IMR-90 (cell line): ENCODE measurements around the gene SNRK. TPM values are rescaled to one million over a fixed set of nuclear protein-coding genes. Genes with fewer than 3 reads are reported as not detected.

ENCODE experiments used
- ATAC-seq: fragments of 200-7000 bp; cut with Tn5 transposase; 2 replicates; pipeline ENCODE4 v1.9.1; 2020; ENCODE audit warnings: low read depth, mild to moderate bottlenecking, moderate library complexity
- BruUV-seq: library from RNA; stranded (reverse); fragments of 400-500 nt; replicated peaks from 2 replicates; lab custom pipeline; 2021; lab: Mats Ljungman, UMichigan
- CTCF ChIA-PET: fragments of 300-600 bp; formaldehyde crosslinking; extraction: SDS; loops from one replicate; lab custom pipeline; 2021; ENCODE audit warnings: antibody characterized with exemption; lab: Yijun Ruan, JAX
- POLR2A ChIA-PET: fragments of 300-600 bp; sonication (Branson Sonifier 250); formaldehyde crosslinking; loops from one replicate; lab custom pipeline; 2022; ENCODE audit warnings: antibody characterized with exemption; ENCODE audit not compliant: unreplicated experiment; lab: Charles Lee
- DNase-seq: peaks from one replicate; pipeline ENCODE4 v3.0.0; 2013
- H2AFZ ChIP-seq: replicated peaks from 2 replicates; pipeline ENCODE3; 2013; ENCODE audit warnings: low read length, mild to moderate bottlenecking; ENCODE audit not compliant: poor library complexity
- H2AK5ac ChIP-seq: 2 replicates; pipeline ENCODE4 v1.6.1; 2013; ENCODE audit warnings: low read depth, low read length, inconsistent platforms
- H2AK9ac ChIP-seq: replicated peaks from 2 replicates; pipeline ENCODE3; 2013; ENCODE audit warnings: mild to moderate bottlenecking, low read depth, low read length, moderate library complexity; ENCODE audit not compliant: poor library complexity
- H2BK120ac ChIP-seq: 2 replicates; pipeline ENCODE4 v1.6.1; 2013; ENCODE audit warnings: low read depth, low read length, inconsistent platforms
- H2BK15ac ChIP-seq: 3 replicates; pipeline ENCODE4 v1.6.1; 2013; ENCODE audit warnings: low read depth, low read length, inconsistent platforms
- H2BK20ac ChIP-seq: 2 replicates; pipeline ENCODE4 v1.6.1; 2013; ENCODE audit warnings: low read depth, mild to moderate bottlenecking, inconsistent platforms, low read length, moderate library complexity
- H2BK5ac ChIP-seq: 2 replicates; pipeline ENCODE4 v1.6.1; 2013; ENCODE audit warnings: mild to moderate bottlenecking, low read depth, low read length, inconsistent platforms; ENCODE audit not compliant: poor library complexity, severe bottlenecking
- H3K14ac ChIP-seq: replicated peaks from 2 replicates; pipeline ENCODE4 v1.6.1; 2013; ENCODE audit warnings: low read depth, low read length, inconsistent platforms
- H3K18ac ChIP-seq: 2 replicates; pipeline ENCODE4 v1.6.1; 2013; ENCODE audit warnings: low read depth, low read length, control low read depth
- H3K23ac ChIP-seq: 2 replicates; pipeline ENCODE4 v1.6.1; 2013; ENCODE audit warnings: low read depth, low read length, inconsistent platforms
- H3K27ac ChIP-seq: 2 replicates; pipeline ENCODE4 v1.5.1; 2013; ENCODE audit warnings: mild to moderate bottlenecking, control low read depth, low read length; ENCODE audit not compliant: insufficient read depth
- H3K27me3 ChIP-seq: 2 replicates; pipeline ENCODE4 v1.6.1; 2013; ENCODE audit warnings: low read length; ENCODE audit not compliant: control insufficient read depth, insufficient read depth
- H3K36me3 ChIP-seq: 2 replicates; pipeline ENCODE4 v1.6.1; 2013; ENCODE audit warnings: low read length, mixed read lengths; ENCODE audit not compliant: control insufficient read depth, insufficient read depth
- H3K4ac ChIP-seq: 2 replicates; pipeline ENCODE4 v1.6.1; 2013; ENCODE audit warnings: low read depth, low read length, inconsistent platforms
- H3K4me1 ChIP-seq: 2 replicates; pipeline ENCODE4 v1.6.1; 2013; ENCODE audit warnings: low read length, mixed read lengths; ENCODE audit not compliant: control insufficient read depth, insufficient read depth
- H3K4me2 ChIP-seq: 2 replicates; pipeline ENCODE4 v1.6.1; 2013; ENCODE audit warnings: low read depth, mild to moderate bottlenecking, control low read depth, low read length, moderate library complexity
- H3K4me3 ChIP-seq: 2 replicates; pipeline ENCODE4 v1.5.1; 2013; ENCODE audit warnings: low read depth, mild to moderate bottlenecking, control low read depth, low read length, moderate library complexity; ENCODE audit not compliant: insufficient read depth
- H3K56ac ChIP-seq: 2 replicates; pipeline ENCODE4 v1.6.1; 2013; ENCODE audit warnings: low read length, inconsistent platforms; ENCODE audit not compliant: insufficient read depth; ENCODE audit errors: extremely low read depth
- H3K79me1 ChIP-seq, 2 experiments: 2 replicates each; pipeline ENCODE4 v1.6.1; 2013; ENCODE audit warnings: low read length in 2 of 2, inconsistent platforms in 1 of 2, low read depth in 1 of 2
- H3K9ac ChIP-seq: 2 replicates; pipeline ENCODE4 v1.6.1; 2013; ENCODE audit warnings: low read depth, low read length, control low read depth
- H3K9me1 ChIP-seq: 2 replicates; pipeline ENCODE4 v1.6.1; 2013; ENCODE audit warnings: low read length, inconsistent platforms; ENCODE audit not compliant: insufficient read depth
- H3K9me3 ChIP-seq: 2 replicates; pipeline ENCODE4 v1.6.1; 2013; ENCODE audit warnings: low read length; ENCODE audit not compliant: control insufficient read depth, insufficient read depth
- H4K20me1 ChIP-seq: 2 replicates; pipeline ENCODE4 v1.6.1; 2013; ENCODE audit warnings: low read length, inconsistent platforms; ENCODE audit not compliant: insufficient read depth
- H4K5ac ChIP-seq: 2 replicates; pipeline ENCODE4 v1.6.1; 2013; ENCODE audit warnings: mild to moderate bottlenecking, low read depth, low read length, control low read depth
- H4K8ac ChIP-seq, 2 experiments: 2 replicates each; pipeline ENCODE4 v1.6.1; 2013; ENCODE audit warnings: low read depth in 2 of 2, low read length in 2 of 2, control low read depth in 1 of 2, inconsistent platforms in 1 of 2
- H4K91ac ChIP-seq: 2 replicates; pipeline ENCODE4 v1.6.1; 2013; ENCODE audit warnings: low read depth, low read length, inconsistent platforms; ENCODE audit not compliant: insufficient read depth
- CTCF ChIP-seq: conservative IDR thresholded peaks from 2 replicates; pipeline ENCODE4 v1.5.1; 2012; ENCODE audit warnings: mild to moderate bottlenecking, low read depth, low read length, improper control_type of control experiment
- MXI1 ChIP-seq: IDR thresholded peaks from 2 replicates; pipeline ENCODE4 v1.6.1; 2012; ENCODE audit warnings: low read depth, mild to moderate bottlenecking, low read length, moderate library complexity, borderline replicate concordance
- RFX5 ChIP-seq: IDR thresholded peaks from 2 replicates; pipeline ENCODE4 v1.8.0; 2012; ENCODE audit warnings: low read depth, mild to moderate bottlenecking, low read length, moderate library complexity
- WGBS, 2 experiments: methylation state at CpG; one replicate each; pipeline versions ENCODE4 v1.1.5 to v1.1.7; 2013; ENCODE audit warnings: missing lambda C conversion rate in 2 of 2; ENCODE audit not compliant: insufficient read length in 1 of 2; ENCODE audit errors: extremely low coverage in 2 of 2; 5-methylcytosine and 5-hydroxymethylcytosine counted together
- dilution Hi-C: fragments of 300-500 bp; cut with HindIII; formaldehyde crosslinking; loops from one replicate; pipeline ENCODE4 v1.14.3; 2018; ENCODE audit warnings: low sequenced_read_pairs; ENCODE audit not compliant: unreplicated experiment
- in situ Hi-C: fragments of 300-500 bp; cut with MboI; formaldehyde crosslinking; loops from 3 replicates; pipeline ENCODE4 v1.14.3; 2019; ENCODE audit warnings: low sequenced_read_pairs, inconsistent platforms, mixed read lengths
- intact Hi-C: fragments of 100-400 bp; cut with micrococcal nuclease; formaldehyde crosslinking; loops from 2 replicates; pipeline ENCODE4 v1.10.0; 2022
- polyA plus RNA-seq, 3 experiments: library from polyadenylated mRNA; depleted of rRNA; stranded (reverse); fragments of >200 nt; gene quantifications; 2 replicates each; pipeline ENCODE4 v1.2.3, GENCODE V29; 2012; ENCODE audit warnings: low replicate concordance in 1 of 3
- total RNA-seq: library from RNA; depleted of rRNA; stranded (reverse); fragments of >200 nt; gene quantifications from 2 replicates; pipeline ENCODE4 v1.2.3, GENCODE V29; 2012

The SNRK gene
- total and polyA plus RNA-seq, 2 of the 4 experiments (the other 2 are of a cell fraction): 4.7 to 23.1 TPM

GRCh38 chr3:43373560-43373928, 87.2 kb downstream of the SNRK start:
- no peaks in the 10 kb centered on the region for H4K20me1 ChIP-seq
- no peak overlapping the region for H3K18ac ChIP-seq
- no peak overlapping the region for H2AFZ ChIP-seq
- peaks cover 4% of the 10 kb centered on the region for H3K4me1 ChIP-seq
- no peaks in the 10 kb centered on the region for H3K9me3 ChIP-seq
- no peak overlapping the region for H4K91ac ChIP-seq
- CTCF ChIA-PET: no interaction called here
- no peak overlapping the region for H4K5ac ChIP-seq
- no peak overlapping the region for H3K23ac ChIP-seq
- H4K8ac ChIP-seq: no peak overlapping the region
- no peaks in the 10 kb centered on the region; the same call in 1 of the 2 replicates for H3K36me3 ChIP-seq
- POLR2A ChIA-PET: no interaction called here
- WGBS, 2 experiments: 100% methylated on average over 1 of the region's 3 CpGs; no CpG with 5 or more reads in 1 of the 2 experiments
- no peak overlapping the region for H3K9ac ChIP-seq
- in situ Hi-C loops (no loop called here), dilution Hi-C loops (no loop called here), intact Hi-C loops (no loop called here)
- H3K79me1 ChIP-seq: peaks cover 0 to 10% of the 10 kb centered on the region in 2 experiments; a peak in 2 of 4 replicates
- H2BK15ac ChIP-seq: no peak overlapping the region
- DNase-seq (peak; percentile 42), ATAC-seq (peak; percentile 21; the same call in 1 of the 2 replicates)
- H3K4ac ChIP-seq: no peak overlapping the region
- no peak overlapping the region for H2BK5ac ChIP-seq
- no peak overlapping the region for H2AK5ac ChIP-seq
- H3K4me3 ChIP-seq: no peak overlapping the region
- no peak overlapping the region for H3K4me2 ChIP-seq
- H2BK120ac ChIP-seq: no peak overlapping the region
- H3K14ac ChIP-seq: no peak overlapping the region
- TF ChIP-seq MXI1: no peak
- no peak for TF ChIP-seq RFX5
- TF ChIP-seq CTCF: no peak
- no peaks in the 10 kb centered on the region for H3K27me3 ChIP-seq
- no peak overlapping the region for H2AK9ac ChIP-seq
- H2BK20ac ChIP-seq: no peak overlapping the region
- peaks cover 13% of the 10 kb centered on the region for H3K9me1 ChIP-seq
- no peak overlapping the region for H3K56ac ChIP-seq
- BruUV-seq: no TSS peak
- no peak overlapping the region for H3K27ac ChIP-seq
